ENCODE results near the gene IQSEC2.

The IQSEC2 gene

GRCh38 chrX:53305219-53305995 lies 24.0 kb upstream of the IQSEC2 start:
- no peak for DNase-seq (ENCODE audit: low read depth, low spot score)

- no peak for DNase-seq (ENCODE audit: low read depth, low spot score)
These were observed 21.8 kb upstream of the IQSEC2 start for GRCh38 chrX:53303195-53303594.

GRCh38 chrX:53300157-53300556 lies 18.8 kb upstream of the IQSEC2 start:
- no peak for DNase-seq (ENCODE audit: low read depth, low spot score)

GRCh38 chrX:53294024-53294648 lies 12.8 kb upstream of the IQSEC2 start:
- DNase-seq (ENCODE audit: low read depth, low spot score), result no peak

- no peak for DNase-seq (ENCODE audit: low read depth, low spot score)
These were observed 10.2 kb upstream of the IQSEC2 start for GRCh38 chrX:53291596-53291995.

- no peak for DNase-seq (ENCODE audit: low read depth, low spot score)
These were observed 9.2 kb upstream of the IQSEC2 start for GRCh38 chrX:53290441-53291041.

- no peak for DNase-seq (ENCODE audit: low read depth, low spot score)
These were observed 6.8 kb upstream of the IQSEC2 start for GRCh38 chrX:53288189-53288588.

- no peak for DNase-seq (ENCODE audit: low read depth, low spot score)
These were observed 6.2 kb upstream of the IQSEC2 start for GRCh38 chrX:53287493-53288138.

- no peak for DNase-seq (ENCODE audit: low read depth, low spot score)
These were observed 4.8 kb upstream of the IQSEC2 start for GRCh38 chrX:53286171-53286570.

GRCh38 chrX:53285591-53285990 lies 4.2 kb upstream of the IQSEC2 start:
- no peak for DNase-seq (ENCODE audit: low read depth, low spot score)

- DNase-seq (ENCODE audit: low read depth, low spot score), result no peak
These were observed 3.5 kb upstream of the IQSEC2 start for GRCh38 chrX:53284684-53285447.

GRCh38 chrX:53283567-53283966 lies 2.2 kb upstream of the IQSEC2 start:
- DNase-seq (ENCODE audit: low read depth, low spot score), result no peak

GRCh38 chrX:53283099-53283498 lies 1.7 kb upstream of the IQSEC2 start:
- no peak for DNase-seq (ENCODE audit: low read depth, low spot score)

- no peak for DNase-seq (ENCODE audit: low read depth, low spot score)
These were observed 745 bp upstream of the IQSEC2 start for GRCh38 chrX:53281963-53282695.

- no peak for DNase-seq (ENCODE audit: low read depth, low spot score)
These were observed 758 bp downstream of the IQSEC2 start for GRCh38 chrX:53280331-53281320.

GRCh38 chrX:53279296-53280237 lies 1.8 kb downstream of the IQSEC2 start:
- DNase-seq (ENCODE audit: low read depth, low spot score), result no peak

GRCh38 chrX:53272808-53273337 lies 8.5 kb downstream of the IQSEC2 start:
- DNase-seq (ENCODE audit: low read depth, low spot score), result no peak

- no peak for DNase-seq (ENCODE audit: low read depth, low spot score)
These were observed 11.8 kb downstream of the IQSEC2 start for GRCh38 chrX:53269536-53270107.
